Stimulated activated CD8-positive, alpha-beta memory T cell treated with anti-CD3 and anti-CD28 coated beads, Interleukin-15, amount 100 ng/mL, for 1 hour (primary cell): ENCODE data around the gene MATN1.

ENCODE experiments used
- DNase-seq: peaks from one replicate; pipeline ENCODE4 v3.0.0-alpha.2; 2020; ENCODE audit warnings: low read depth

The MATN1 gene

DNA sequence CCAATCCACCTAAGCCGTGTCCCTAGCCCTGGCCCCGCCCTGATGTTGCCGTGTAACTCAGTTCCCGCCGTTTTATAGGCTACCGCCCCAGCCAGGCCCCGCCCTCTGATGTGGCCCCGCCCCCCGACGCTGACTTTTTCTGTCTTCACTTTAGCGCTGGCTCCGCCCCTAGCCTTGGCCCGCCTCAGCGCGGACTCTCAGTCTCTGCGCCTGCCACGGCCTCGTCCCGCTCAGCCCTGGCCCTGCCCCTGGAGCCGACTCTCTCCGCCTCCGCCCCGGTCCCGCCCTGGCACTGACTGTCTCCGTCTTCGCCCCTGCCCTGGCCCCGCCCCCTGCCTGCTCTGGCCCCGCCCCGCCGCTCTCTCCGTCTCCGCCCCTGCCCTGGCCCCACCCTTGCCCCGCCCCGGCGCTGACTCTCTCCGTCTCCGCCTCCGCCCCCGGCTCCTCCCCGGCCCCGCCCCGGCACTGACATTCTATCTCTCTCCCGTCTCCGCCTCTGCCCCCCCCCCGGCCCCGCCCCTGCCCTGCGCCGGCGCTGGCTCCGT, 5.2 kb downstream of the MATN1 start:
- DNase-seq = peak; percentile 100

DNA sequence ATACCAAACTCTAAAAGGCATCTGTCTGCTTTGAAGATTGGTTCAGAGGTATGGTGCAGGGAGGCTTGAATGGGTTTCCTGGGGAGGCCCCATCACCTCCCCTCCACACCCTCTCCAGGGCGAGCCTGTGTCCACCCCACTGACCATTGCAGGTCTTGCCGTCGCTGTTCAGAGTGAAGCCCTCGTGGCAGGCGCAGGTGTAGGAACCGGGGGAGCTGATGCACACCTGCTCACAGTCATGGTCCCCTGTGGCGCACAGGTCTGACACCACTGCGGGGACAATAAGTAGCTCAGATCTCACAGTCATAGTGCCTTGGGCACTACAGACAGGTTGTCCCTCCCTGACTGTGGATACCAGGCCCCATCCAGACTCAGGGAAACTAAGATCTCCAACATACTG, 6.7 kb downstream of the MATN1 start:
- DNase-seq = no peak

DNA sequence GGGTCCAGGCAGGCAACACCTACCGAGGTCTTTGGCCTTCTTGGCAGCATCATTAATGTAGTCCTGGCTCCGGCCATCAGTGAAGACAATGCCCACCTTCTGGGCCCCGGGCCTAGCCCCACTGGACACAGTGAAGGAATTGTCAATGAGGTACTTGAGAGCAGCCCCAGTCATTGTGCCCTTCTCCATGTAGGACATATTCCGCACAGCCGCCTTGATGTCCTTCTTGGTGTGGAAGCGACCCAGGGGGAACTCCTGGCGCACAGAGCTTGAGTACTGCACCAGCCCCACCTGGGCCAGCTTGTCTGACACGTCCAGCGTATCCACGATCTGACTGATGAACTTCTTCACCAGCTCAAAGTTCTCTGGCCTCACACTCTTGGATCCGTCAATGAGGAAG, 7.5 kb downstream of the MATN1 start:
- no peak for DNase-seq

- no peak for DNase-seq
Observed at GRCh38 chr1:30715216-30715615, 8.2 kb downstream of the MATN1 start.

DNA sequence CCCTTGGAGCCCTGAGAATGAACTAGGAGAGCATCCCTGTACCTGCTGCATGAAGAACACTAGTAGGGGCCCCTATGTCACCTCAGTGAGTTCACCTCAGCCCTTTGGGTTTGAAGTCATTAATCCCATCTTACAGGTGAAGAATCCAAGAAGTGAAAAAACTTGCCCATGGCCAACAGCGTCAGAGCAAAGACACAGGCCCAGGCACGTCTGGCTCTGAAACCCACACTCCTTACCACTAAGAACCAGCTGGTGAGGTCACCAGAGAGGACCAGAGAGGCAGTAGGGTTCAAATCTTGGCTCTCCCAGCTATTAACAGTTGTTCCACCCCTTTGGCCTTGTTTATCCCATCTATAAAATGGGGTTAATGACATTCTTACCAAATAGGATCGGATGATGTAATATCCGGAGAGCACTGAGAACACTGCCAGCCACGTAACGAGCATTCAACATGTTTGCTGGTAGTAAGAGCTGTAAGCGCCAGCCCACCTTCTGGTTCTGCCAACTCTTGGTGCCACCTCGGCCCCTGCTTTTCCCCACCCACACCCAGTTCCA, 8.8 kb downstream of the MATN1 start:
- no peak for DNase-seq

GRCh38 chr1:30714025-30714424, 9.4 kb downstream of the MATN1 start:
- DNase-seq = no peak

DNA sequence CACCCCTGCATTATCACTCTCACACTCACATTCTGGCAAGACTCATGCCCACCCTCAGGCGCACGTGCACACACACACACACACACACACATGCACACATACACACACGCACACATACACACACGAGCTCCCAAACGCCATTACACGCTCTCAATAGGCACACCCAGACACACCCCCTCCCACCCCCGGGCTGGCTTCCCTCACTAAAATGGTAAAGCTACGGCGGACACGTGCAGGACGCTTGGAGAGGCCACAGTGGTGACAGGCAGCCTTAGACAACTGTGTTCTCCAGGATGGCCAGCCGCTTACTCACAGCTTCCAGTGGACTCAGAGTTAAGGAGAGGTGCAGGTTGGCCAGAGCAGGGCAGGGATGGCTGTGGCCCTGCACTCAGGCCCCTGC, 10.1 kb downstream of the MATN1 start:
- DNase-seq = no peak

- no peak for DNase-seq
Observed at GRCh38 chr1:30712583-30712982, 10.8 kb downstream of the MATN1 start.

DNA sequence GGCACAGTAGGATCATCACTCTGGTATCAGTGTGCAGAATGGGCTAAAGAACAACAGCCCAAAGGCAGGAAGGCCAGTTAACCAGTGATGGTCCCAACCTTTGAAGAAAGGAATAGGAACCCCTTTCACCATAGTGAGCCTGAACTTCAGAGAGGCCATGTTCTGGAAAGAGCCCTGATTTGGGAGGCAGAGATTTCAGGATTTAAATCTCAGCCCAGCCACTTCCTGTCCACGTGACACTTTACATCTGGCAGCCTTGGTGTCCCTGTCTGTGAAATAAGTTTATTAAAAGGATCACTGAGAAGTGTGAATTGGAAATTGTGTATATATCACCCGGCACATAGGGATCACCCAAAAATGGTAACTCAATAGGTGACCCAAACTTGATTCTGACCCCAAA, 13.0 kb downstream of the MATN1 start:
- DNase-seq = no peak

GRCh38 chr1:30708361-30708728, 15.0 kb downstream of the MATN1 start:
- DNase-seq = no peak

DNA sequence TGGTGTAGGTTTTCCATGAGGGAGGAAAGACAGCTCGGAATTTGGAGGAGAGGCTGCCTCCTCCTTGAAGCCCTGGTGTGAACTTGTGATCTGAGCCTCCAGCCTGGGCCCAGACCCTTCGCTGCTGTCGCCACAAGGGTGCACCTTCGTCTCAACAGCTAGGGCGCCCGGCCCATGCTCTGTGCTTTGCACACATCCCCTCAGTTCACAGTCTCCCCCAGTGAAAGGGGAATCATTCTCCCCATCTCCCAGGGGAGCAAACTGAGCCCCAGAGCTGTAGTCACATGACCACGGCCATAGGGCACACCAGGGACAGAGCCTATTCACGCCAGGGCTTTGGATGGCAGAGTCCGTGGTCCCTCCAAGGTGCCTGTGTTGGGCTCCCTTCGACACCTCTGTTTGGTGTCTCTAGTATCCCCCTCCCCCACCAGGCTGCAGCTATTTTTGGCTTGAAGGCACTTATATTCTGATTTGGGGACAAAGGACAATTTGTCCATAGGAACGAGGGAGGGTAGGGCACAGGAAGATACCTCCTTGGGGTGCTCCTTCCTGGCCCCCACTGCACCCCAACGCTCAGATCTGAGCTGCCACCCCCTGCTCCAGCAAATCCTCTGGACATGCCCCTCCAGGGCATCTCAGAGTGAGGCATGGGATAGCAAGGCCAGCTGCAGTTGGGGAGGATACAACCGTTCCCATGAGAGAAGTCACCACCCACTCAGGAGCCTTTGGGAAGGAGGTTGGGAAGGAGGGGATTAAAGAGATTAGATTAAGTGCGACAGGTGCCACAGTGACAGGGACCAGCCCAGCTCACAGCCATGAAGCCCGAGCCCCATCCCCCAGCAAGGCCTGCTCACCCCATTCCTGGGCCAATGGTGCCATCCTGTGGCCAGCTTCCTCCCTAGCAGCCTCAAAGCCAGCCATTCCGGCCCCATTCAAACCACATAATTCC, 15.7 kb downstream of the MATN1 start:
- DNase-seq = peak; percentile 20

- DNase-seq = no peak
Observed at GRCh38 chr1:30706528-30706927, 16.9 kb downstream of the MATN1 start.

DNA sequence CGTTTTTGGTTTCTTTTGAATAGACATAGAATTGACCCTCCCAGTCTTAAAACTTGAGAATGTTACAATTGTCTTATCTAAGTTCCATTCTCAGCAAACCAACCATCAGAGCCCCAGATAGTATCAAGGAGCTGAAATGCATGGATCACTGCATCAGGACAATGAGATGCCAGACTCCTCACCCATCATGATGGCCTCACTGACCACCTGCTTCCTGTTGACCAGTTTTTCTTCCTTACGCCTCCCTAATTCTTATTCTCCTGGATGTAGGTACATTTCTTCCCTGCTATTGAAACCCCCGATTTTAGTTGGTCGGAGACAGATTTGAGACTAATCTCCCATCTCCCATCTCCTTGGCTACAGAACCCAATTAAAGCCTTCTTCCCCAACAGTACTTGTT, 17.7 kb downstream of the MATN1 start:
- DNase-seq = no peak

GRCh38 chr1:30704765-30705509, 18.4 kb downstream of the MATN1 start:
- DNase-seq = no peak

- DNase-seq = no peak
Observed at GRCh38 chr1:30704271-30704670, 19.1 kb downstream of the MATN1 start.

- no peak for DNase-seq
Observed at GRCh38 chr1:30702823-30703222, 20.6 kb downstream of the MATN1 start.

- DNase-seq = no peak
Observed at GRCh38 chr1:30701258-30701633, 22.1 kb downstream of the MATN1 start.

DNA sequence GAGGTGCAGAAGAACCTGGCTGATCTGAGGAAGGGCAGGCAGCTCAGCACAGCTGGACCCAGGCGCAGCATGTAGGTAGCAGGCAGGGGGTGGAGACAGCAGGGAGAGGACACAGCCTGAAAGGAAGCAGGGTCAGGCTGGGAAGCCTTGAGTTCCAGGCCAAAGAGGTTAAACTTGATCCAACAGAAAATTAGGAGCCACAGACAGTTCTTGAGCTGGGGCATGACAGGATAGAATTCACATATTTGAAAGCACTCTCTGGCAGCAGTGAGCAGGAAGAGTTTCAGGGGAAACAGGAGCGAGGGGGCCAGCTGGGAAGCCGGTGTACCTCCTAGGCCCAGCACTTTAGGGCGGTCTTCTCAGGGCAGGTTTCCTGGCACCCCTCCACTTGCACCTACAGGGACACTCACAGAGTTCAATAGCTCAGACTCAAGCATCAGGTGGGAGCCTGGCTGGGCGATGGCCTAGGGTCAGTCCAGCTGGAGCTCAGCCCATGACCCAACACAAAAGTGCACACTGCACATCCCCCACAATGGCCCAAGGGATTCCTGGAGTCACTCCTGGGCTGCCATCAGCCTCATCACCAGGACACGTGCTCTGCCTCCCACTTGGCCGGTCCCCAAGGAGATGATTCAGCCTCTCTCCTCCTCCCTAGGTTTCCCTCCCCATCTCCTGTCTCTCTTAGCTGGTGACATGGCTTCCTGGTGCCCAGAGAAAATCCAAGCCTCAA, 22.7 kb downstream of the MATN1 start:
- DNase-seq = no peak

DNA sequence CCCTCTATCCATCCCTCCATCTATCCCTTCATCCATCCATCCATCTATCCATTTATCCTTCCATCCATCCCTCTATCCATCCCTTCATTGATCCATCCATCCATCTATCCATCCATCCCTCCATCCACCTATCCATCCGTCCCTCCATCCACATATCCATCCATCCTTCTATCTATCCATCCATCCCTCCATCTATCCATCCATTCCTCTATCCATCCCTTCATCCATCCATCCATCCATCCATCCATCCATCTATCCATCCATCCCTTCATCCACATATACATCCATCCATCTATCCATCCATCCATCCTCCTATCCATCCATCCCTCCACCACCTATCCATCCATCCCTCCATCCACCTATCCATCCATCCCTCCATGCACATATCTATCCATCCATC, 23.6 kb downstream of the MATN1 start:
- DNase-seq = no peak

GRCh38 chr1:30698401-30698981, 24.9 kb downstream of the MATN1 start:
- DNase-seq = no peak

- DNase-seq = no peak
Observed at GRCh38 chr1:30697571-30698376, 25.6 kb downstream of the MATN1 start.
